Stomach (tissue), 4 donors: ENCODE measurements around the gene HAUS5.

ENCODE experiments used
- EP300 ChIP-seq: sonication (generic); formaldehyde crosslinking; IDR thresholded peaks from one replicate; pipeline ENCODE4 v1.6.1; 2017; ENCODE audit warnings: antibody characterized with exemption
- POLR2A ChIP-seq, 4 donors: fragments of 450-650 bp; IDR thresholded peaks; one replicate each; pipeline ENCODE4 v1.6.1; 2016; ENCODE audit warnings: antibody characterized with exemption in 4 of 4, control low read depth in 2 of 4, mild to moderate bottlenecking in 1 of 4, moderate library complexity in 1 of 4
- POLR2AphosphoS5 ChIP-seq, 3 donors: sonication (generic); formaldehyde crosslinking; IDR thresholded peaks; one replicate each; pipeline ENCODE4 v1.6.1; 2016; ENCODE audit warnings: antibody characterized with exemption in 3 of 3
- TF ChIP-seq, protein P1 (sequence below), 7 experiments: fragments of 450-650 bp in 4 of 7; fragments of 200-600 bp in 3 of 7; sonication (generic) in 3 of 7; IDR thresholded peaks; one replicate each; pipeline ENCODE4 v1.5.1; 2016 to 2019; ENCODE audit warnings: antibody characterized with exemption in 7 of 7, control low read depth in 2 of 7, mild to moderate bottlenecking in 1 of 7

DNA sequence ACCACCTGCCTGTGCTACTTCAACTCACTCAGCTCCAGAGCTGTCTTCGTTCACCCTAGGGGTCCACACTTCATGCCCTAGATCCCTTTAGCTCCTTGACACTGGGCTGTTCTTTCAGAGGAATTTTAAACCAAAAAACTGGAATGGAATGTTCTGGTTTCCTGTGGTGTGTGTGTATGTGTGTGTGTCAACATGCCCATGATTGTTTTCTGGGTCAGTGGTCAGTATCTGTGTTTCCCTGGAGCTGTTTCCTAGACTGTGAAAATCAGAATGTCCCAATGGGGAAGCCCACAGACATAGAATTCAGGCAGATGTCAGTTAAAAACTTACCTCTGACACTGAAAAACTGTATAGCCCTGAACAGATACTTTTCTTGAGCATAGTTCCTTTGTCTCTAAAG lies 25.2 kb upstream of the HAUS5 start:
- TF ChIP-seq POLR2AphosphoS5 (IDR thresholded peaks at IDR 0.05): no peak
- TF ChIP-seq, protein P1, sequence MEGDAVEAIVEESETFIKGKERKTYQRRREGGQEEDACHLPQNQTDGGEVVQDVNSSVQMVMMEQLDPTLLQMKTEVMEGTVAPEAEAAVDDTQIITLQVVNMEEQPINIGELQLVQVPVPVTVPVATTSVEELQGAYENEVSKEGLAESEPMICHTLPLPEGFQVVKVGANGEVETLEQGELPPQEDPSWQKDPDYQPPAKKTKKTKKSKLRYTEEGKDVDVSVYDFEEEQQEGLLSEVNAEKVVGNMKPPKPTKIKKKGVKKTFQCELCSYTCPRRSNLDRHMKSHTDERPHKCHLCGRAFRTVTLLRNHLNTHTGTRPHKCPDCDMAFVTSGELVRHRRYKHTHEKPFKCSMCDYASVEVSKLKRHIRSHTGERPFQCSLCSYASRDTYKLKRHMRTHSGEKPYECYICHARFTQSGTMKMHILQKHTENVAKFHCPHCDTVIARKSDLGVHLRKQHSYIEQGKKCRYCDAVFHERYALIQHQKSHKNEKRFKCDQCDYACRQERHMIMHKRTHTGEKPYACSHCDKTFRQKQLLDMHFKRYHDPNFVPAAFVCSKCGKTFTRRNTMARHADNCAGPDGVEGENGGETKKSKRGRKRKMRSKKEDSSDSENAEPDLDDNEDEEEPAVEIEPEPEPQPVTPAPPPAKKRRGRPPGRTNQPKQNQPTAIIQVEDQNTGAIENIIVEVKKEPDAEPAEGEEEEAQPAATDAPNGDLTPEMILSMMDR (IDR thresholded peaks at IDR 0.05): no peak
- no peak for TF ChIP-seq POLR2A (IDR thresholded peaks at IDR 0.05)
- TF ChIP-seq EP300: no peak
